ENCODE data around the gene PARD3B.
"Not testable (repeated sequence)": the region's sequence is repeated elsewhere in the genome, so short reads cannot be mapped to it uniquely, and the experiment has no call there.

PARD3B gene

GRCh38 chr2:204542982-204543608, 2.2 kb upstream of the PARD3B start:
- DNase-seq = no peak

DNA sequence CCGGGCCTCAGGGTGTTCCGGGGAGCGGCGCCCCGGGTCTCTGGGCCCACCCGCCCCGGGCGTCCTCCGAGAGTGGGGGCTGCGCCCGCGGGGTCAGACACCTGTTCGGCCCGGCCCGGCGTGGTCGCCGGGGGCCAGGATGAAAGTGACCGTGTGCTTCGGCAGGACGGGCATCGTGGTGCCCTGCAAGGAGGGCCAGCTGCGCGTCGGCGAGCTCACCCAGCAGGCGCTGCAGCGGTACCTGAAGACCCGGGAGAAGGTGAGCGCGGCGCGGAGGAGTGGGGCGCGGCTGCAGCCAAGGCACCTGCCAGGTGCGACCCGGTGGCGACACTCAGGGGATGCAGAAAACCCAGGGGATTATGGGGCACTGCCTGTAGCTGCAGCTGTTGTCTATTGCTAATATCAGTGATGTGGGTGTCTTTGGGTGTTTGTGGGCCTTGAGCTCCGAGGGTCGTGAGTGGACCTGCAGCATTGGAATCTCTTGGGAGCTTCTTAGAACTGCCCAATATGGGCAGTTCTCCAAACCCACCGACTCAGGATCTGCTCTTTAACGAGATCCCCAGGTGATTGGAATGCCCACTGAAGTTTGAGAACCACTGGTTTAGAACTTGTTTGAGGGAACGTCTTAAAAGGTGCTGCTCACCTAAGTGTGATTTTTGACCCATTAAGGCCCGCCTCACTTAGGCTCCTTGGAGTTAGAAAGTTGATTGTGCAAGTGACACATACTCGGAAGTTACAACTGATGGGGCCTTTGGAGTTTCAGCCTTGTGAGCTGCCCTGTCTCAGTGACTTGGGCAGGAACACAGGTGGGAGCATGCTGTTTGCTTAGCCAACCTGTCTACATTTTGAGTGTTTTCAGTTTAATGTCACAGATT, 823 bp downstream of the PARD3B start:
- DNase-seq = no peak

GRCh38 chr2:204550751-204551511, 5.7 kb downstream of the PARD3B start:
- no peak for DNase-seq

GRCh38 chr2:204551512-204551863, 6.2 kb downstream of the PARD3B start:
- DNase-seq = no peak

DNA sequence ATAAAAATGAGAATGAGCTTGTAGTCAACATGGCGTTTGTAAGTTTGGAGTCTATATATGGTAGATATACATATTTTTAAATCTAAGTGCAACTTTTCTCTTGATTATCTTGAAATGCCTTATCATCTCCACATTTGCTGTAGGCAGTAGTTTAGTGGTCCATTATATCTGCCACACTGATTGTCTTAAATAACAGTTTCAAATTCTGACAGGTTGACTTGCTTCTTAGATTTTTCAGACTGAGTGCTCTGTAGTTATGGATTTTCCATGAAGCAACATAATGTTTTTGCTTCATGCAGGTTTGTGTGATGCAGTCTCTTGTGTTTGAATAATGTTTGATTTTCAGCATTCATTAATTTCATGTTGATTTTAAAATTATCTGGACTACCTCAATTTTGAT, 12.3 kb downstream of the PARD3B start:
- DNase-seq = no peak

DNA sequence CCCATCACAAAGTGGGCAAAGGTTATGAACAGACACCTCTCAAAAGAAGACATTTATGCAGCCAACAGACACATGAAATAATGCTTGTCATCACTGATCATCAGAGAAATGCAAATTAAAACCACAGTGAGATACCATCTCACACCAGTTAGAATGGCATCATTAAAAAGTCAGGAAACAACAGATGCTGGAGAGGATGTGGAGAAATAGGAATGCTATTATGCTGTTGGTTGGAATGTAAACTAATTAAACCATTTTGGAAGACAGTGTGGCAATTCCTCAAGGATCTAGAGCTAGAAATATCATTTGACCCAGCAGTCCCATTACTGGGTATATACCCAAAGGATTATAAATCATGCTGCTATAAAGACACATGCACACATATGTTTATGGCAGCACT, 14.1 kb downstream of the PARD3B start:
- DNase-seq = not testable (repeated sequence)

GRCh38 chr2:204560902-204561301, 15.6 kb downstream of the PARD3B start:
- DNase-seq = no peak

- DNase-seq = no peak
These were observed 16.5 kb downstream of the PARD3B start for GRCh38 chr2:204561771-204562170.

GRCh38 chr2:204566439-204566838, 21.2 kb downstream of the PARD3B start:
- no peak for DNase-seq

DNA sequence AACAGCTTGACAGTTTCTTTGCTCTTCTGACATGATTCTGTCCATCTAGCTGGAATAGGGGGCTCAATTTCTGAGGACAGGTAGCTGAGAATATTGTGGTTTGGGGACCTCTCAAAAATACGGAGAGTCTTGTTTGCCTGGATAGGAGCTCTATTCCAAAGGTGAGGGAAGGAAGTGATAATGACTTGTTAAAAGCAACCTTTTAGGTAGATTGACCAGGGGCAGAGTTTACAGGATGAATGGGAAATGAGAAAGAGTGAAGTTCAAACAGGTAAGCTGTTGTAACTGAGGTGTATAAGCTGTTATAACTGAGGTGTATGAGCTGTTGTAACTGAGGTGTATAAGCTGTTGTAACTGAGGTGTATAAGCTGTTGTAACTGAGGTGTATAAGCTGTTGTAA, 25.1 kb downstream of the PARD3B start:
- no peak for DNase-seq

DNA sequence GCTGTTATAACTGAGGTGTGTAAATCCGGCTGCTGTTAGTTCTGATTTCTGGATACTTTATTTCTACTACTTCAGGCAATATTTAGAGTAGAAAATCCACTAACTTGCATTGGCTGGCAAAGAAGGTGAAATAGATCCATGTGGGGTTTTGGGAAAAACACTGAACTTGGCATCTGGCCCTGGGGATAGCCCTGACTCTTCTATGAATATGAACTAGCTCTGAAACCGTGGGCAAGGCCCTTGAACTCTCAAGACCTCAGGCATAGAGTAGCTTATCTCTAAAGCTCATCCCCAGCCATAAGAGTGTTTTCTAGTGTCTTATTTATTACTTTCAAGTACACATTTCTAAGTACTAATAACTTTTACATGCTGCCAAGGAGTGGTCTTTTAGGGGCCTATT, 25.8 kb downstream of the PARD3B start:
- DNase-seq = no peak

DNA sequence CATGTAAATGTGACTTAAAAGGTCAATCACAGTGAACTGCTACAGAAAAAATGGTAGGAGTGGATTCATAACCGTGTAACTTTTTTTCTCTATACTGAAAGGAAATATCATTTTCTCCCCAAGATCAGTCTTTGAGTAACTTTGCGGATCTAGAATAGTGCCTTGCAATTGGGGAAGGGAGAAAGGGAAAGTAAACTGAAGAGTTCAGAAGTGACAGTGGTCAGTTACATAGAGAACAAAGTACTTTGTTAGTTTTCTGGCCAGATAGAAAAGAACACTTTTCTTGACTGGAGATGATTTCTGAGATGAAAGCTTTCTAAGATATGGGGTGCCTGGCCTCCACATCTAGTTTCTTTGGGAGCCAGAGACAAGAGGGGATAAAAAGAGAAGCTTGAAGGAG, 26.6 kb downstream of the PARD3B start:
- DNase-seq = no peak

DNA sequence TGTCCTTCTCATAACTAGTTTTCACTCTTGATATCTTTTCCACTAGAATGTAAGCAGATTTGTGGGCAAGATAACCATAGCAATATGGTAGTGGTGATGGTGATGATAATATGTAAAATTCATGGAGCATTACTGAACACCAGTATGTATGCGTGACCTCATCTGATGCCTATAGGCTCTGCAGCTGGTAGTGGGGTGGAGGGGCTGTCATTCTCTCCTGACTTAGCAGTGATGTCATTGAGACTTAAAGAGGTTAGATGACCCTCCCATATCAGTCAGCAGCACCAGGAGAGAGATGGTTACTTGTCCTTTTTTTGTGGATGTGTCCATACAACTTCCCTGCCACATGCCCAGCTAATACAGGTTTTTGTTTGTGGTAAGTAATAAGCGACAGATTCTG, 27.9 kb downstream of the PARD3B start:
- DNase-seq = no peak

GRCh38 chr2:204574486-204574885, 29.2 kb downstream of the PARD3B start:
- no peak for DNase-seq

- DNase-seq = no peak
These were observed 30.2 kb downstream of the PARD3B start for GRCh38 chr2:204575463-204575862.

- DNase-seq = peak; percentile 7 to 38 (median 28)
These were observed 31.2 kb downstream of the PARD3B start for GRCh38 chr2:204576362-204576979.

DNA sequence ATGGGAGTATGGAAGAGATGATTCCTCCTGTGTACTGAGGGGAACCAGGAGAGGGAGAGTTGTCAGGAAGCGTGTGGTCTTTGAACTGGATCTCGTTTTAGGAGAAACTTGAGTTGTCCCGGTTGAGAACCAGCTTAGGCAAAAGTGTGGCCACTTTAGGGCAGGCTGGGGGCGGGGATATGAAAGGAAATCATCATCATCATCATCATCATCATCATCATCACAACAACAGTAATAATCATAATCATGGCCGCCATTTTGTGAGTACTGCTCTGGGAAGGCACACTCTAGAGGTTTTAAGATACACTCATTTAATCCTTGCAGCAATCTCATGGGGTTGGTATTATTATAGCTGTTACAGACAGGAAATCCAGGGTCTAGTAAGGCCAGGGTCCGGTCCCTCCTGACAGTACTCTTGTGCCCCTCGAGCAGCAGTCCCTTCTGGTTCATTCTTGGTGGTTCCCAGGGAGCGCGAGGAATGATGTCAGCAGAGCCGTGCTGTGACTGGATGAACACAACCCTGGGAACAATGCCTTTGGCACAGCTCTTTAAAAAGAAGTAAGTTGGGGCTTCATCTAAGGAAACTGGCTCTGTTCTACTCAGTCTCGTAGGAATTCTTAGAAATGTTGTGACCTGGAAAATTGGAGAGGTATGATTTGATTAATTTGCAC, 33.8 kb downstream of the PARD3B start:
- DNase-seq = no peak

DNA sequence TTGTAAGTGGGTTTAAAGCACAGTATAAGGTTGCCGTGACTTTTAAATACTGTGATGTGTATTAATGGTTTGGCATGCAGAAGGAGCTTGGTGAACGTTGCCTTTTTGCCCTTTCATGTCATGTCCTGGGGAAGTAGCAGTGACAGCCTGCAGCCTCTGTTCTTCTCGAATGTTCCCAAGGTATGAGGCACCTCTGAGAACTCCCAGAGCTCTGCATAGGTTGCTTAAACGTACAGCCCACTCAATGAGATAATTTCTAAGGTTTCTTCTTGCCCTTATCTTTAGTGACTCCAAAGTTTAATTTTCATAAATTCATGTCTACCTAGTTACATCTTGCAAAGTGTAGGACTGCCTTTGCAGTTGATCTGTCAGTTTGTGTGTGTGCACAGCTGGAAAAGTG, 36.7 kb downstream of the PARD3B start:
- no peak for DNase-seq

DNA sequence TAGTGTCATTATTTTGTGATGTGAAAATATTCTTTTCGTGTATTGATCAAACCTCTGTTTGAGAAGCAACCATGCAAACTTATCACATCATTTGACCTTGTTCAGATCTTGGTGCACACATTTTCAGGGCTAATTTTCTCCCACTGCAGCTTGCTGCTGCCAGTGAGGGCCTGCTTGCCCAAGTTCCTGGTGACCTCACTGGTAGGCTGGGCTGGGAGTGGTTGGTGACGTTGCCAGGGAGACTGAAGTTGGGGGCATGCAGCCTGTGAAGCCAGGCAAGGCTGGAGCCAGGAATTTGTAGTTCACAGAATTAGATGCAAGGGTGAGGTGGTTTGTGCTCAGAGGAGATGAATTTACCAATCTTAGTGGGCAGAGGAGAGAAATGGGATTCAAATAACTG, 38.5 kb downstream of the PARD3B start:
- DNase-seq = no peak

DNA sequence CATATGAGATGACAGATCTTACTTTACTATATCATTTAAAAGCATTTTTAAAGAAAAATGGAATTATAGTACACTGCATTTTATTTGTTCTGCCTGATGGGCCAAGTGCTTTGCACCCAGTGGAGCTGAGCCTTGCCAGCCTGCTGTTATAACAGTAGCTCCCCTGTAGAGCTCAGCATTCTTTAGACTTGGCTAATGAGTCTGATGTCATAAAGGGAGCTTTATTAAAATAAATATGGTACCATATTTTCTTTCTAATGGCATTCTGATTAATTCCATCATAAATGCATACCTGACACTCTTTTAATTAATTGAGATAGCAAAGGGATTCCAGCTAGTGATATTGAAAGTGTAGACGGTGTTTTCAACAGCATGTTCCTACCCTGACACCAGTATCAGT, 40.7 kb downstream of the PARD3B start:
- DNase-seq = no peak

GRCh38 chr2:204586444-204587180, 41.3 kb downstream of the PARD3B start:
- no peak for DNase-seq

DNA sequence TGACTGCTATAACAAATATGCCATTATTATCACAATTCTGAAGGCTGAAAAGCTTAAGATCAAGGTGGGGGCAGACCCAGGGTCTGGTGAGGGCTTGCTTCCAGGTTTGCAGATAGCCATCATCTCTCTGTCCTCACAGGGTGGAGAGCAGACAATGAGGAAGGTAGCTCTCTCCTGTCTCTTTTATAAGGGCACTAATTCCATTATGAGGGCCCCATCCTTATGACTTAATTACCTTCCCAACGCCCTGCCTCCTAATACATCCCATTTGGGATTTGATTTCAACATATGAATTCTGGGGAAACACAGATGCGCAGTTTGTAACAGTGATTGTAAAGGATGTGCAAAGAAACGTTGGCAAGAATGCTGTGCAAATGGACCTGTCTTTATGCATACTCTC, 44.8 kb downstream of the PARD3B start:
- no peak for DNase-seq
